ENCODE results near the gene COQ10A. TPM values are rescaled to one million over a fixed set of nuclear protein-coding genes. Genes with fewer than 3 reads are reported as not detected.

Gene COQ10A
- polyA plus RNA-seq, 1 experiment = 15.6 TPM

DNA sequence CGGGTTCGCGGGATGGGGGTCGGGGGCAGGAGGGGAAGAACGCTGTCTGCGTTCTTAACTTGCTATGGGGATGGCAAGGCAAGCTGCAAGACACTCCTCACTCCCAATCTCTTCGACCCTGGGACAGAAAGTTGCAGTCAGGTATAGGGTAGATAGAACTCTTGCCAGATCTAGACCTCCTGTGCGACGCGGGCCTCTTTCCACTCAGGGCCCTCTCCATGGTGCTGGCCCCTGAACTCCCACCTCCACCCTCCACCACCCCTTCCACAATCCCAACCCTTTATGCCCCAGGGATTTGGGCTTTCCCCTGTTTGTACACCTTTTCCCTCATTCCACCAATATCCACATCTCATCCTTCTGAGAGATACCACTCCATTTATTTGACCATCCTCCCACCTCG is 41.8 kb upstream of the COQ10A start:
- peak overlapping the region; percentile 82 for H3K4me3 ChIP-seq (ENCODE audit: low read depth, low read length)
- POLR2A ChIA-PET = no interaction called here
- no peak for DNase-seq (ENCODE audit: low read depth, low spot score)
- CTCF ChIA-PET = interaction anchor here (1.2 kb wide), 1 partner anchor 36 kb away, joined by 3 read pairs; the partner anchor contains the start of gene SMARCC2
- no peaks in the 10 kb centered on the region for H3K27me3 ChIP-seq (ENCODE audit: control insufficient read depth, insufficient read depth, low read length)
- TF ChIP-seq CTCF (IDR thresholded peaks at IDR 0.05; ENCODE audit: low read depth, low read length) = no peak
- no peak overlapping the region for H3K27ac ChIP-seq (ENCODE audit: low read depth, low read length)
- no peaks in the 10 kb centered on the region for H3K9me3 ChIP-seq (ENCODE audit: control insufficient read depth, insufficient read depth, low read length)

GRCh38 chr12:56229082-56229481 is 37.7 kb upstream of the COQ10A start:
- no peak overlapping the region for H3K27ac ChIP-seq (ENCODE audit: low read depth, low read length)
- H3K27me3 ChIP-seq (ENCODE audit: control insufficient read depth, insufficient read depth, low read length) = no peaks in the 10 kb centered on the region
- no peak for TF ChIP-seq CTCF (IDR thresholded peaks at IDR 0.05; ENCODE audit: low read depth, low read length)
- ChIA-PET CTCF (interaction anchor here (1.1 kb wide), 1 partner anchor 40 kb away, joined by 4 read pairs; the partner anchor contains the start of gene SMARCC2), POLR2A (no interaction called here)
- no peak overlapping the region for H3K4me3 ChIP-seq (ENCODE audit: low read depth, low read length)
- no peaks in the 10 kb centered on the region for H3K9me3 ChIP-seq (ENCODE audit: control insufficient read depth, insufficient read depth, low read length)
- no peak for DNase-seq (ENCODE audit: low read depth, low spot score)

DNA sequence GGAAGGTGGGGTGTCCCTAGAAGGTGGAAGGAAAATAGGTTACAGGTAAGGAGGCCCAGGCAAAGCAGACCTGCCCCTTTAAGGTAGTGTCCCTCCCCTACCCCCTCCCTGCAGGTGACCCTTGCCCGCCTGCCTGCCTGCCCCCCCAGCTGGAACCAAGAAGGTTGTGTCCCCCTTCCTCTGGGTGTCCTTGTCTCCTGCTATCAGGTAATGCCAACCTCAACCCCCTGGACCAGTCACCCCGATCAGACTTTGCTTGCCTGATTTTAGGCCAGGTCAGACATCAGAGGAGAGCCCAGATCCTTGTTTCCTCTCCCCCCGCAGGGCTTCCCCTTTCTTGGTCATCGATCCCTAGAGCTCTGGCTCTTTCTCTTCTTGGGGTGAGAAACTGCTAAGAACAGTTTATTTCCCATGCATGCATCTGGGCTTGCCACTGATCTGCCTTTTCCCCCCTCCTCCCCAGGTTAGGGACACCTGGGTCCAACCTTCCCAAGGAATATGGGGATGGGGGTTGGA is 36.8 kb upstream of the COQ10A start, which contains the start of gene SLC39A5:
SLC39A5 (plus strand) TSS at position 136 of the 516 bp plus-strand sequence. CDS start 1,224 bp downstream, outside the sequence.
- Histone ChIP-seq H3K9me3 (ENCODE audit: control insufficient read depth, insufficient read depth, low read length) (no peaks in the 10 kb centered on the region), H3K4me3 (ENCODE audit: low read depth, low read length) (no peak within 1 kb of the TSS), H3K27ac (ENCODE audit: low read depth, low read length) (no peak within 1 kb of the TSS), H3K27me3 (ENCODE audit: control insufficient read depth, insufficient read depth, low read length) (no peaks in the 10 kb centered on the region)
- POLR2A ChIA-PET = interaction anchor here (0.7 to 1.5 kb wide), 3 partner anchors 33 to 41 kb away, joined by 3 to 4 read pairs (median 3); partner anchors contain the start of gene SMARCC2
- no peak for DNase-seq (ENCODE audit: low read depth, low spot score)
- TF ChIP-seq CTCF (IDR thresholded peaks at IDR 0.05; ENCODE audit: low read depth, low read length) = no peak
- CTCF ChIA-PET = interaction anchor here (1.3 kb wide), 1 partner anchor 41 kb away, joined by 4 read pairs; the partner anchor contains the start of gene SMARCC2

DNA sequence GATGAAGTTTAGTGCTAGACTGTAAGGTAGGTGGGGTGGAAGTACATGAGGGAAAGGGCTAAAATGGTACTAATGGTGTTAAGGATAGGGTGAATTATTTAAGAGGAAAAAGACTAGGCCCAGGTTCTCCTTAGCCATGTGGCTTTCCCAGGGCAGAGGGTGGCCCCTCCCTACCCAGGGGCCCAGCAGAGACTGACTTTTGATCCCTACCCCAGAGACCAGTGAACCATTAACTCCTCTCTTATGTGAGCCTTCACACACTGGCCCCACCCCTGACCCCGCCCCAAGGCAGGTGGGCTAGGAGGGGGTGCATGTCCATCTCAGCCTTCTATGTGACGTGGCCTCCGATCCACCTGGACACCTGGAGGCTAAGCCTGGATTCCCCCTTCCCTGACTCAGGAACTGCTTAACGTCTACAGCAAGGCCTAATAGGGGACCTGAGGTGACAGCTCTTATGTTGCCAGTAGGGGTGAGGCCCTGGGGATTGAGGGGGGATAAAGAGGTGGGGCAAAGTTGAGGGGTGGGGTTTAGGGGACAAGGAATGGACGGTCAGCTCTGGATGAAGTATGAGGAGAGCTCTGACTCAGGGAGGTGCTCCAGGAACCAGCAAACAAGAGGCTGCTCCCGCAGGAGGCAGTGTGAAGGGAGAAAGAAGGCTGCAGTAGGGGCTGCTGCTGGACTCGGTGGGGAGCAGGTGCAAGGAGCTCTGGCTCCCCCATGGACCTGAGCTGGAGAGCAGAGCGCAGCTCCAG is 36.1 kb upstream of the COQ10A start:
- TF ChIP-seq CTCF (IDR thresholded peaks at IDR 0.05; ENCODE audit: low read depth, low read length) = no peak
- no peak overlapping the region for H3K4me3 ChIP-seq (ENCODE audit: low read depth, low read length)
- POLR2A ChIA-PET = interaction anchor here (0.7 to 1.5 kb wide), 4 partner anchors 9 to 41 kb away, joined by 3 to 10 read pairs (median 4); partner anchors contain the start of genes RNF41 and SMARCC2

More for the DNA sequence above, 36.1 kb upstream of the COQ10A start:
- no peaks in the 10 kb centered on the region for H3K9me3 ChIP-seq (ENCODE audit: control insufficient read depth, insufficient read depth, low read length)
- H3K27me3 ChIP-seq (ENCODE audit: control insufficient read depth, insufficient read depth, low read length) = no peaks in the 10 kb centered on the region
- DNase-seq (ENCODE audit: low read depth, low spot score) = no peak
- no peak overlapping the region for H3K27ac ChIP-seq (ENCODE audit: low read depth, low read length)
- CTCF ChIA-PET = interaction anchor here (1.1 to 1.3 kb wide), 2 partner anchors 8 to 41 kb away, joined by 3 to 4 read pairs; partner anchors contain the start of genes RNF41 and SMARCC2

All from AG04450 (cell line).